ENCODE measurements around the gene HOXD8. TPM values are rescaled to one million over a fixed set of nuclear protein-coding genes. Genes with fewer than 3 reads are reported as not detected.

HOXD8 gene
- 10.8 and 16.0 TPM in 2 replicates for total RNA-seq

GRCh38 chr2:176128982-176129796, at the start of gene HOXD8:
HOXD8 (plus strand) TSS chr2:176129705; CDS start chr2:176130367, 662 bp downstream.

GRCh38 chr2:176083796-176084261, 45.7 kb upstream of the HOXD8 start, which contains the start of gene EVX2:
EVX2 (minus strand) TSS chr2:176083962; CDS start chr2:176083776, 186 bp downstream.

GRCh38 chr2:176092270-176093144, 37.0 kb upstream of the HOXD8 start, which contains the start of gene HOXD13:
HOXD13 (plus strand) TSS chr2:176092721; CDS start chr2:176092891, 170 bp downstream.

GRCh38 chr2:176099728-176100546, 29.6 kb upstream of the HOXD8 start, which contains the start of gene HOXD12:
HOXD12 (plus strand) TSS chr2:176099795; CDS start chr2:176099802, 7 bp downstream.

GRCh38 chr2:176106581-176107539, 22.6 kb upstream of the HOXD8 start, which contains the start of gene HOXD11:
HOXD11 (plus strand) TSS chr2:176107280; CDS start chr2:176107356, 76 bp downstream.

GRCh38 chr2:176115883-176116813, 13.4 kb upstream of the HOXD8 start, which contains the start of gene HOXD10:
HOXD10 (plus strand) TSS chr2:176116778; CDS start chr2:176116834, 56 bp downstream.

GRCh38 chr2:176122683-176123410, 6.7 kb upstream of the HOXD8 start, which contains the start of gene HOXD9:
HOXD9 (plus strand) TSS chr2:176122719; CDS start chr2:176122769, 50 bp downstream.

GRCh38 chr2:176151442-176152287, 22.2 kb downstream of the HOXD8 start, which contains the start of gene HOXD4:
HOXD4 (plus strand) TSS chr2:176151550; CDS start chr2:176151634, 84 bp downstream.

GRCh38 chr2:176156807-176157498, 27.4 kb downstream of the HOXD8 start, which contains the start of gene HOXD3:
HOXD3 (plus strand) TSS chr2:176157307; CDS start chr2:176169115, 11,808 bp downstream.

Other genes starting within 250 kb of the HOXD8 start
- 9.3 and 15.5 TPM in 2 replicates for gene LNPK, start 127.4 kb upstream of the HOXD8 start, total RNA-seq
- not detected in 2 replicates for gene EVX2, start 45.7 kb upstream of the HOXD8 start, total RNA-seq
- not detected in 2 replicates for gene HOXD13, start 37.0 kb upstream of the HOXD8 start, total RNA-seq
- gene HOXD12, start 29.9 kb upstream of the HOXD8 start, total RNA-seq, result not detected in 2 replicates
- 19.2 and 24.7 TPM in 2 replicates for gene HOXD11, start 22.4 kb upstream of the HOXD8 start, total RNA-seq
- 9.8 and 25.0 TPM in 2 replicates for gene HOXD10, start 12.9 kb upstream of the HOXD8 start, total RNA-seq
- 5.7 and 11.4 TPM in 2 replicates for gene HOXD9, start 7.0 kb upstream of the HOXD8 start, total RNA-seq
- 9.6 and 14.5 TPM in 2 replicates for gene HOXD4, start 21.8 kb downstream of the HOXD8 start, total RNA-seq
- 2.6 and 8.9 TPM in 2 replicates for gene HOXD3, start 27.6 kb downstream of the HOXD8 start, total RNA-seq
- gene HOXD1, start 59.0 kb downstream of the HOXD8 start, total RNA-seq, result 2.0 and 6.8 TPM in 2 replicates
- 28.6 and 35.2 TPM in 2 replicates for gene MTX2, start 139.7 kb downstream of the HOXD8 start, total RNA-seq